AG04450 (cell line): Measurements from ENCODE around the gene OSM. TPM values are rescaled to one million over a fixed set of nuclear protein-coding genes. Genes with fewer than 3 reads are reported as not detected.
"Not testable (repeated sequence)": the region's sequence is repeated elsewhere in the genome, so short reads cannot be mapped to it uniquely, and the experiment has no call there.

ENCODE experiments used
- CTCF ChIA-PET: fragments of 300-600, 350-600 bp; formaldehyde crosslinking; extraction: SDS; loops from one replicate; lab custom pipeline; 2022; ENCODE audit warnings: antibody characterized with exemption, inconsistent platforms; lab: Charles Lee
- POLR2A ChIA-PET: fragments of 350-600 bp; formaldehyde crosslinking; extraction: SDS; loops from one replicate; lab custom pipeline; 2021; ENCODE audit warnings: antibody characterized with exemption, inconsistent platforms; lab: Yijun Ruan, JAX
- DNase-seq: peaks from one replicate; pipeline ENCODE4 v3.0.0-alpha.2; 2011; ENCODE audit warnings: low read depth, low spot score
- H3K27ac ChIP-seq: one replicate; pipeline ENCODE4 v1.5.1; 2012; ENCODE audit warnings: low read depth, low read length, control low read depth
- H3K27me3 ChIP-seq: one replicate; pipeline ENCODE4 v1.6.0; 2012; ENCODE audit warnings: low read length; ENCODE audit not compliant: control insufficient read depth, insufficient read depth
- H3K4me3 ChIP-seq: 2 replicates; pipeline ENCODE4 v1.5.1; 2011; ENCODE audit warnings: mild to moderate bottlenecking, low read depth, low read length, control low read depth
- H3K9me3 ChIP-seq: 2 replicates; pipeline ENCODE4 v1.5.1; 2012; ENCODE audit warnings: low read length; ENCODE audit not compliant: control insufficient read depth, insufficient read depth
- CTCF ChIP-seq: IDR thresholded peaks from 2 replicates; pipeline ENCODE4 v1.5.1; 2011; ENCODE audit warnings: low read depth, low read length, control low read depth, inconsistent platforms
- polyA plus RNA-seq: library from polyadenylated mRNA; depleted of rRNA; stranded (reverse); fragments of >200 nt; gene quantifications from 2 replicates; pipeline ENCODE4 v1.2.3, GENCODE V29; 2011

The OSM gene
- polyA plus RNA-seq, 1 experiment, result not detected

- ChIA-PET CTCF (interaction anchor here (2.2 to 2.6 kb wide), 2 partner anchors 130 to 149 kb away, joined by 5 to 12 read pairs; no protein-coding TSS in a partner anchor), POLR2A (interaction anchor here (0.8 to 2.8 kb wide), 6 partner anchors 8 to 476 kb away, joined by 3 to 14 read pairs (median 3); partner anchors contain the start of gene LIF)
- no peak for TF ChIP-seq CTCF
- DNase-seq, result no peak
- no peak overlapping the region for H3K4me3 ChIP-seq
- no peaks in the 10 kb centered on the region for H3K27me3 ChIP-seq
- H3K27ac ChIP-seq, result peak overlapping the region; percentile 80
- H3K9me3 ChIP-seq, result peaks cover 4% of the 10 kb centered on the region; the same call in 1 of the 2 replicates
Observed at GRCh38 chr22:30238136-30238535, 28.5 kb downstream of the OSM start.

- no peak for DNase-seq
- H3K27ac ChIP-seq, result peak overlapping the region; percentile 90
- H3K9me3 ChIP-seq, result peaks cover 4% of the 10 kb centered on the region; the same call in 1 of the 2 replicates
- no peak overlapping the region for H3K4me3 ChIP-seq
- ChIA-PET POLR2A (interaction anchor here (0.8 to 2.8 kb wide), 4 partner anchors 9 to 41 kb away, joined by 3 to 14 read pairs (median 8); partner anchors contain the start of gene LIF), CTCF (interaction anchor here (2.2 to 2.6 kb wide), 2 partner anchors 129 to 148 kb away, joined by 5 to 12 read pairs; no protein-coding TSS in a partner anchor)
- no peaks in the 10 kb centered on the region for H3K27me3 ChIP-seq
- no peak for TF ChIP-seq CTCF
Observed at GRCh38 chr22:30236875-30237274, 29.8 kb downstream of the OSM start.

- ChIA-PET POLR2A (interaction anchor here (0.6 to 2.6 kb wide), 6 partner anchors 11 to 39 kb away, joined by 3 to 10 read pairs (median 6); partner anchors contain the start of gene LIF), CTCF (interaction anchor here (0.6 to 1.1 kb wide), 2 partner anchors 58 to 128 kb away, joined by 3 read pairs; no protein-coding TSS in a partner anchor)
- Histone ChIP-seq H3K27me3 (no peaks in the 10 kb centered on the region), H3K9me3 (peaks cover 4% of the 10 kb centered on the region; the same call in 1 of the 2 replicates), H3K27ac (peak overlapping the region; percentile 90), H3K4me3 (no peak overlapping the region)
- TF ChIP-seq CTCF, result no peak
- DNase-seq, result peak; percentile 61
Observed at GRCh38 chr22:30235687-30236170, 30.9 kb downstream of the OSM start.

GRCh38 chr22:30234786-30235470, 31.7 kb downstream of the OSM start:
- H3K27ac ChIP-seq, result peak overlapping the region; percentile 90
- no peak for TF ChIP-seq CTCF
- POLR2A ChIA-PET, result interaction anchor here (0.6 to 2.6 kb wide), 5 partner anchors 11 to 30 kb away, joined by 3 to 10 read pairs (median 6); partner anchors contain the start of gene LIF

GRCh38 chr22:30234325-30234724, 32.3 kb downstream of the OSM start:
- H3K27me3 ChIP-seq, CTCF ChIA-PET, H3K27ac ChIP-seq, H3K9me3 ChIP-seq, DNase-seq, H3K4me3 ChIP-seq: not testable (repeated sequence)
- POLR2A ChIA-PET, result interaction anchor here (1.9 to 2.2 kb wide), 2 partner anchors 12 to 29 kb away, joined by 5 to 6 read pairs; partner anchors contain the start of gene LIF

More at GRCh38 chr22:30234786-30235470, 31.7 kb downstream of the OSM start:
- peaks cover 4% of the 10 kb centered on the region; the same call in 1 of the 2 replicates for H3K9me3 ChIP-seq
- peak; percentile 47 for DNase-seq
- CTCF ChIA-PET, result interaction anchor here (1.1 kb wide), 1 partner anchor 127 kb away, joined by 3 read pairs; no protein-coding TSS in a partner anchor
- H3K27me3 ChIP-seq, result no peaks in the 10 kb centered on the region
- H3K4me3 ChIP-seq, result no peak overlapping the region
